Measurements from ENCODE around the gene RASA1. TPM values are rescaled to one million over a fixed set of nuclear protein-coding genes. Genes with fewer than 3 reads are reported as not detected.

The RASA1 gene
- total RNA-seq, 1 experiment from 2014 or later, result 29.0 TPM

DNA sequence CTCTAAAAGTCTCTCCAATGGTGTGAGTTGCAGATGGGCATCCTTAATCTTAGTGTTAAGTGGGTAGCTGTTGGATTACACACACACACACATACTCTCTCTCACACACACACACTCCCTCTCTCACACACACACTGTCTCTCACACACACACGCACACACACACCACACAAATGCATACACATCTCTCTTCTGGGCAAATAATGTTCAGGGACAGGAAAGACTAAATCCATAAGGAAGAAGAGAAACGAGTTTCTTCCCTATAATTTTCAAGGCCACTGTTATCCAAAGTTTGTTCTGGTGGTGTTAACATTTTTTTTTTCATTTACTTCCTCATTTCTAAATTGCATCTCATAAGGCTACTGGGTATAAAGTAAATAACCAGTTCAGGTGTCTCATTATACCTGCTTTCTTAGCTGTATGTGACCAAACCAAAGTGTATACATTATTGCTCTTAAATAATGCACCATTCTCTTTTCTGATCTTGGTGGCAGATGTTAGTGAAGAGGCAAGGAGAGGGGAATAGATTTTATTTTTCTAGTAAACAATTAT is 167.5 kb downstream of the RASA1 start:
- H3K4me1 ChIP-seq (ENCODE audit: control insufficient read depth, insufficient read depth, low read length), result no peaks in the 10 kb centered on the region
- ChIA-PET POLR2A (no interaction called here), CTCF (no interaction called here)
- intact Hi-C loops (cut with micrococcal nuclease; ENCODE audit: unreplicated experiment) (no loop called here), in situ Hi-C loops (cut with HindIII; ENCODE audit: low pct_unique_long_range_greater_than_20kb, low sequenced_read_pairs) (no loop called here)
- ATAC-seq (no peak), DNase-seq (ENCODE audit: low read depth, low spot score) (no peak)
- H3K9me3 ChIP-seq (ENCODE audit: control insufficient read depth, insufficient read depth, low read depth, low read length), result no peaks in the 10 kb centered on the region
- no peaks in the 10 kb centered on the region for H3K36me3 ChIP-seq (ENCODE audit: control insufficient read depth, insufficient read depth, low read length)
- no peaks in the 10 kb centered on the region for H3K27me3 ChIP-seq (ENCODE audit: control insufficient read depth, insufficient read depth, low read length)
- H3K4me3 ChIP-seq (ENCODE audit: low read depth in 2 of 2, low read length in 2 of 2), result no peak overlapping the region
- no peak overlapping the region for H3K27ac ChIP-seq (ENCODE audit: low read length)
- no peak for TF ChIP-seq POLR2AphosphoS5 (IDR thresholded peaks at IDR 0.05; ENCODE audit: low read depth, low read length)
- TF ChIP-seq TCF7L2 (IDR thresholded peaks at IDR 0.05; ENCODE audit: low read depth, low read length), result no peak
- TF ChIP-seq SIN3A (IDR thresholded peaks at IDR 0.05; ENCODE audit: borderline replicate concordance, insufficient read depth, low read depth, low read length), result no peak
- no peak for TF ChIP-seq REST (IDR thresholded peaks at IDR 0.05; ENCODE audit: insufficient read depth in 1 of 2, low read depth in 2 of 2, low read length in 1 of 2)
- no peak for TF ChIP-seq CTCF (IDR thresholded peaks at IDR 0.05)
- BruUV-seq (replicated peaks), result no TSS peak

DNA sequence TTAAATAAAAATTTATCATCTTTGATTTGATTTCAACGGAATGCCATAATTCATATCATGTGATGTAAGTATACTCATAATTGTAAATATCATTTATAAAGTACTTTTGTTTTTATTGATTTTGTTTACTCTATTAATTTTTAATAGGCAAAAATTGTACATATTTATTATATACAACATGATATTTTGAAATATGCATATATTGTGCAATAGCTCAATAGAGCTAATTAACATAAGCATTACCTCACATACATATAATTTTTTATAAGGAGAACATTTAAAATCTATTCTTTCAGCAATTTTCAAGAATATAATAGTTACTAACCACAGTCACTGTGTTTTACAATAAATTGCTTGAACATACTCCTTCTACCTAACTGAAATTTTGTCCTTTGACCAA is 170.0 kb downstream of the RASA1 start:
- H3K9me3 ChIP-seq (ENCODE audit: control insufficient read depth, insufficient read depth, low read depth, low read length), result no peaks in the 10 kb centered on the region
- no peak overlapping the region for H3K27ac ChIP-seq (ENCODE audit: low read length)
- no TSS peak for BruUV-seq (replicated peaks)
- intact Hi-C loops (cut with micrococcal nuclease; ENCODE audit: unreplicated experiment), result no loop called here
- CTCF ChIA-PET, result no interaction called here
- DNase-seq (ENCODE audit: low read depth, low spot score), result no peak
- in situ Hi-C loops (cut with HindIII; ENCODE audit: low pct_unique_long_range_greater_than_20kb, low sequenced_read_pairs), result no loop called here
- ATAC-seq, result no peak
- POLR2A ChIA-PET, result no interaction called here
- no peaks in the 10 kb centered on the region for H3K36me3 ChIP-seq (ENCODE audit: control insufficient read depth, insufficient read depth, low read length)
- no peaks in the 10 kb centered on the region for H3K4me1 ChIP-seq (ENCODE audit: control insufficient read depth, insufficient read depth, low read length)
- TF ChIP-seq TCF7L2 (IDR thresholded peaks at IDR 0.05; ENCODE audit: low read depth, low read length), result no peak
- TF ChIP-seq POLR2AphosphoS5 (IDR thresholded peaks at IDR 0.05; ENCODE audit: low read depth, low read length), result no peak
- TF ChIP-seq CTCF (IDR thresholded peaks at IDR 0.05), result no peak
- TF ChIP-seq SIN3A (IDR thresholded peaks at IDR 0.05; ENCODE audit: borderline replicate concordance, insufficient read depth, low read depth, low read length), result no peak
- TF ChIP-seq REST (IDR thresholded peaks at IDR 0.05; ENCODE audit: insufficient read depth in 1 of 2, low read depth in 2 of 2, low read length in 1 of 2), result no peak
- no peaks in the 10 kb centered on the region for H3K27me3 ChIP-seq (ENCODE audit: control insufficient read depth, insufficient read depth, low read length)
- no peak overlapping the region for H3K4me3 ChIP-seq (ENCODE audit: low read depth in 2 of 2, low read length in 2 of 2)
